Right lobe of liver (tissue), 4 donors: ENCODE data around the gene GP1BB.

Experiments used
- POLR2A ChIP-seq: fragments of 450-650 bp; IDR thresholded peaks from one replicate; pipeline ENCODE4 v1.6.1; 2017; ENCODE audit warnings: antibody characterized with exemption, mild to moderate bottlenecking
- TF ChIP-seq, protein P1 (sequence below), 4 donors: fragments of 200-600 bp in 3 of 4; fragments of 450-650 bp in 1 of 4; IDR thresholded peaks; one replicate each; pipeline versions ENCODE4 v1.5.1 to v1.8.0; 2016 to 2022; ENCODE audit warnings: antibody characterized with exemption in 4 of 4, mild to moderate bottlenecking in 2 of 4
- donor health status: DM: no; HTN: no; CAD: no.
- donor health status: DM: no; HTN: no; CAD: no.
- donor health status: DM: no; HTN: yes; CAD: no.

DNA sequence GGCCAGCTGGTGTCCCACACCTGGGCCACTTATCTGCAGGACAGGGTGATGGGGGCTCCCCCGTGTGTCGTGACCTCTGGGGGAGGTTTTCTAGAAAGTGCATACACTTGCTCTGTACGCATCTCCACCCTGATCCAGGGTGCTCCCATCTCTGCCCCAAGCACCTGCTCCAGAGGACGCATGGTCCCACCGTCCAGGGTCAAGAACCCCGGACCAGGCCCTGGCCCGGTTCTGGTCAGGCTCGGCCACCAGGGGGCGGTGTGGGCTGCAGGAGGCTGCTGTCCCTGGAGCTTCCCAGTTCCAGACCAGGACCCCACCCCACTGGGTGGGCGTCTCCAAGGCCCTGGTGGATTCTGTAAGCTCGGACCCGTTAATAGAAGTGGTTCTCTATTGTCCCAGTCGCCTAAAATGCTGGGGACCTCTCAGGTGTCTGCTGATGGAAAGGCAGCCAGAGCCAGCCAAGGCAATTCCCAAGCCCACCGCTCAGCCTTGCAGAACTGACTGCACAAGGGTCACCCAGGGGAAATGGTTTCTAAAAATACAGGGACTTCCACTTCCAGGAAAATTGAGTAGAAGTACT, 43.7 kb upstream of the GP1BB start:
- TF ChIP-seq, protein P1, sequence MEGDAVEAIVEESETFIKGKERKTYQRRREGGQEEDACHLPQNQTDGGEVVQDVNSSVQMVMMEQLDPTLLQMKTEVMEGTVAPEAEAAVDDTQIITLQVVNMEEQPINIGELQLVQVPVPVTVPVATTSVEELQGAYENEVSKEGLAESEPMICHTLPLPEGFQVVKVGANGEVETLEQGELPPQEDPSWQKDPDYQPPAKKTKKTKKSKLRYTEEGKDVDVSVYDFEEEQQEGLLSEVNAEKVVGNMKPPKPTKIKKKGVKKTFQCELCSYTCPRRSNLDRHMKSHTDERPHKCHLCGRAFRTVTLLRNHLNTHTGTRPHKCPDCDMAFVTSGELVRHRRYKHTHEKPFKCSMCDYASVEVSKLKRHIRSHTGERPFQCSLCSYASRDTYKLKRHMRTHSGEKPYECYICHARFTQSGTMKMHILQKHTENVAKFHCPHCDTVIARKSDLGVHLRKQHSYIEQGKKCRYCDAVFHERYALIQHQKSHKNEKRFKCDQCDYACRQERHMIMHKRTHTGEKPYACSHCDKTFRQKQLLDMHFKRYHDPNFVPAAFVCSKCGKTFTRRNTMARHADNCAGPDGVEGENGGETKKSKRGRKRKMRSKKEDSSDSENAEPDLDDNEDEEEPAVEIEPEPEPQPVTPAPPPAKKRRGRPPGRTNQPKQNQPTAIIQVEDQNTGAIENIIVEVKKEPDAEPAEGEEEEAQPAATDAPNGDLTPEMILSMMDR (IDR thresholded peaks at IDR 0.05): peak; percentile 49 to 86 (median 77)
- no peak for TF ChIP-seq POLR2A
